A549 (cell line): ENCODE results near the gene PLXNB3.

ENCODE experiments used
- CTCF ChIP-seq: fragments of >200 bp; sonication (Bioruptor Twin); formaldehyde crosslinking; IDR thresholded peaks from 3 replicates; pipeline ENCODE4 v1.5.1; 2016
- EP300 ChIP-seq, 2 experiments: fragments of >200 bp; sonication (Bioruptor Twin); formaldehyde crosslinking; IDR thresholded peaks; 2 replicates in 1 of 2; 3 replicates in 1 of 2; pipeline ENCODE4 v1.6.1; 2016 to 2017
- POLR2A ChIP-seq: IDR thresholded peaks from 2 replicates; pipeline ENCODE4 v1.6.1; 2012; ENCODE audit warnings: mild to moderate bottlenecking, low read length

GRCh38 chrX:153801669-153802068 is 37.6 kb downstream of the PLXNB3 start:
- TF ChIP-seq EP300 (IDR thresholded peaks at IDR 0.05) (no peak), POLR2A (no peak), CTCF (no peak)
